Tibial nerve (tissue), 3 donors: Measurements from ENCODE around the gene COMT.

Experiments
- CTCF ChIP-seq, 5 experiments: fragments of 200-600 bp in 3 of 5; fragments of 450-650 bp in 2 of 5; sonication (generic) in 3 of 5; IDR thresholded peaks; one replicate each; pipeline ENCODE4 v1.5.1; 2016 to 2019; ENCODE audit warnings: antibody characterized with exemption in 5 of 5, mild to moderate bottlenecking in 3 of 5, moderate library complexity in 2 of 5
- POLR2A ChIP-seq, 2 donors: fragments of 450-650 bp; IDR thresholded peaks; one replicate each; pipeline ENCODE4 v1.6.1; 2017; ENCODE audit warnings: antibody characterized with exemption in 2 of 2, mild to moderate bottlenecking in 2 of 2, moderate library complexity in 2 of 2

GRCh38 chr22:20012741-20013331, 71.3 kb downstream of the COMT start:
- no peak for TF ChIP-seq CTCF (IDR thresholded peaks at IDR 0.05)
- TF ChIP-seq POLR2A (IDR thresholded peaks at IDR 0.05): no peak
